ENCODE data around the gene KIAA0319L. TPM values are rescaled to one million over a fixed set of nuclear protein-coding genes. Genes with fewer than 3 reads are reported as not detected.

The KIAA0319L gene
- total RNA-seq, 1 donor from 2014 or later: 74.7 TPM

DNA sequence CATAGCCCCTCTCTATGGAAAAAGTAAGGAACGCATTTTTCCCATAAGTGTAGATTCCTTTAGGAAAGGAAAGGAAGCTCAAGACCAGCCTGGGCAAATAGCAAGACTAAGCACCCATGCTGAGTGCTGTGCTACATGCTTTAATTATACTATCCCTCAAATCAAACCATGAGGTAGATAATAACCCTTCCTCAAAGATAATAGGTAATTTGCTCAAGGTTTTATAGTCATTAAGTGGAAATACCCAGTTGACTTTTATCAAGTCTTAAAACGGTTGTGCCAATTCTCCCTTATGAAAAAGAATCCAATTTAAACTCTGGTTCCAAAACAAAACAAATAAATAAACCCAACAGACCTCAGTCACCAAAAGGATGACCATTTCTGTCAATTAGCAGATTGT is 3.4 kb downstream of the KIAA0319L start:
- DNase-seq: no peak
- TF ChIP-seq, protein P1, sequence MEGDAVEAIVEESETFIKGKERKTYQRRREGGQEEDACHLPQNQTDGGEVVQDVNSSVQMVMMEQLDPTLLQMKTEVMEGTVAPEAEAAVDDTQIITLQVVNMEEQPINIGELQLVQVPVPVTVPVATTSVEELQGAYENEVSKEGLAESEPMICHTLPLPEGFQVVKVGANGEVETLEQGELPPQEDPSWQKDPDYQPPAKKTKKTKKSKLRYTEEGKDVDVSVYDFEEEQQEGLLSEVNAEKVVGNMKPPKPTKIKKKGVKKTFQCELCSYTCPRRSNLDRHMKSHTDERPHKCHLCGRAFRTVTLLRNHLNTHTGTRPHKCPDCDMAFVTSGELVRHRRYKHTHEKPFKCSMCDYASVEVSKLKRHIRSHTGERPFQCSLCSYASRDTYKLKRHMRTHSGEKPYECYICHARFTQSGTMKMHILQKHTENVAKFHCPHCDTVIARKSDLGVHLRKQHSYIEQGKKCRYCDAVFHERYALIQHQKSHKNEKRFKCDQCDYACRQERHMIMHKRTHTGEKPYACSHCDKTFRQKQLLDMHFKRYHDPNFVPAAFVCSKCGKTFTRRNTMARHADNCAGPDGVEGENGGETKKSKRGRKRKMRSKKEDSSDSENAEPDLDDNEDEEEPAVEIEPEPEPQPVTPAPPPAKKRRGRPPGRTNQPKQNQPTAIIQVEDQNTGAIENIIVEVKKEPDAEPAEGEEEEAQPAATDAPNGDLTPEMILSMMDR (IDR thresholded peaks at IDR 0.05; ENCODE audit: partially characterized antibody, unreplicated experiment): no peak
- no peaks in the 10 kb centered on the region for H3K36me3 Mint-ChIP-seq (ENCODE audit: unreplicated experiment)
- H3K4me3 Mint-ChIP-seq (ENCODE audit: unreplicated experiment): no peak overlapping the region
- H3K4me1 Mint-ChIP-seq (ENCODE audit: low read depth, unreplicated experiment): peaks cover 22% of the 10 kb centered on the region
- H3K27me3 Mint-ChIP-seq (ENCODE audit: unreplicated experiment): peaks cover 10% of the 10 kb centered on the region
- no peak overlapping the region for H3K27ac Mint-ChIP-seq (ENCODE audit: unreplicated experiment)
- peaks cover 7% of the 10 kb centered on the region for H3K9me3 Mint-ChIP-seq (ENCODE audit: unreplicated experiment)

DNA sequence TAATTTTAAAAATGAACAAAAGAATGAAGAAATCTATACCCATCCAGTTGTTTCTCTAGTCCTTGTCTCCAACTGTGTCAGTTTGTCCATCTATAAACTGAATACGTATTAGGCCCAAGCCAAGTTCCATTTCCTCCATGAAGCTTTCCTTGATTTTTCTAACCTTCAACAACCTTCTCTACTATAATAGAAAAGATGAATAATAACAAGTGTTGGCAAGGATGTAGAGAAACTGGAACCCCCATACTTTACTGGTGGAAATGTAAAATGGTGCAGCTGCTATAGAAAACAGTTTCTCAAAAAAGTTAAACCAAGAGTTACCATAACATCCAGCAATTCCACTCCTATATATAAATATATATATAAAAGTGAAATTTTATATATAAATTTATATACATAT is 10.6 kb downstream of the KIAA0319L start:
- TF ChIP-seq, protein P1 (IDR thresholded peaks at IDR 0.05; ENCODE audit: partially characterized antibody, unreplicated experiment): no peak
- Mint-ChIP-seq H3K9me3 (ENCODE audit: unreplicated experiment) (no peaks in the 10 kb centered on the region), H3K36me3 (ENCODE audit: unreplicated experiment) (no peaks in the 10 kb centered on the region), H3K27ac (ENCODE audit: unreplicated experiment) (no peak overlapping the region), H3K4me1 (ENCODE audit: low read depth, unreplicated experiment) (peaks cover 16% of the 10 kb centered on the region), H3K4me3 (ENCODE audit: unreplicated experiment) (no peak overlapping the region), H3K27me3 (ENCODE audit: unreplicated experiment) (no peaks in the 10 kb centered on the region)
- no peak for DNase-seq

DNA sequence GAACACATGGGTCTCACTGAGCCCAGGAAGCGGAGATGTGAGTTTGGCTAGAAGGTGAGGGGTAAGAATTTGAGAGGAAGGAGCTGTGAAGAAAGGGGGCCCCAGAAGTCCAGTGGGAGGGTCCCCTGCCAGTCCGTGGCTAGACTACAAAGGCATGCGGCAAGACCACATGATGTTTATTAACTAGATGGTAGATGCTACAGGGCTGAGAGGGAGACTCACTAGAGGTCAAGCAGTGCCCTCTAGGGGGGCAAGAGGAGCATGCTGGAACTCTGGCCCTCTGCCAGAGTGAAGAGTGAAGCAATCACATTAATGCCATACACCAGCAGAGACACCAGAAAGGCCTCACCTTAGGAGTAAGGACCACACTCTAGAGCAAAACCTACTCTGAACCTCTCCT is 12.2 kb downstream of the KIAA0319L start:
- TF ChIP-seq, protein P1 (IDR thresholded peaks at IDR 0.05; ENCODE audit: partially characterized antibody, unreplicated experiment): no peak
- Mint-ChIP-seq H3K27me3 (ENCODE audit: unreplicated experiment) (peaks cover 3% of the 10 kb centered on the region), H3K9me3 (ENCODE audit: unreplicated experiment) (no peaks in the 10 kb centered on the region), H3K27ac (ENCODE audit: unreplicated experiment) (no peak overlapping the region), H3K4me3 (ENCODE audit: unreplicated experiment) (no peak overlapping the region), H3K36me3 (ENCODE audit: unreplicated experiment) (no peaks in the 10 kb centered on the region), H3K4me1 (ENCODE audit: low read depth, unreplicated experiment) (peaks cover 20% of the 10 kb centered on the region)
- peak; percentile 68 for DNase-seq

DNA sequence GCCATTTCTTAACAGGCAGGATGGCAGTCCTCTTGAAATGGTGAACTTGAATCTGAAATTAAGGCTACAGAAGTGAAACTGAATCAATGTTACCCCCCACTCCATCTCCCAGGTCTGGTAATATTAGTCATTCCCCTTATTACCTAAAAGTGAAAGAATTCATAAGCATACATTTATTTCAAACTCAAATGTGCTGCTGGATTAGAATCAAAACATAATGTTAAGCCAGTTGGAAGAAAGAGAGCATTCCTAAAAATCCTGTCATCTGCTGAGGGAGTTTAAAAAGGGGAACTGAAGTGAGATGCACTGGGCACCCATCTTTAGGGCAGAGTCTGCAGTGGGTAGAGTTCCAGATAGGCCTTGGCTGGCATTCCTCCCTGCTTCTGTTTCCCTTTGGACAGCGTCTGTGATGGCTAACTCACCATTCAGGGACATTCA is 17.4 kb downstream of the KIAA0319L start:
- DNase-seq: no peak
- peak overlapping the region; percentile 16 for H3K4me3 Mint-ChIP-seq (ENCODE audit: unreplicated experiment)
- TF ChIP-seq, protein P1 (IDR thresholded peaks at IDR 0.05; ENCODE audit: partially characterized antibody, unreplicated experiment): no peak
- H3K27me3 Mint-ChIP-seq (ENCODE audit: unreplicated experiment): peaks cover 6% of the 10 kb centered on the region
- peak overlapping the region; percentile 78 for H3K27ac Mint-ChIP-seq (ENCODE audit: unreplicated experiment)
- no peaks in the 10 kb centered on the region for H3K36me3 Mint-ChIP-seq (ENCODE audit: unreplicated experiment)
- H3K9me3 Mint-ChIP-seq (ENCODE audit: unreplicated experiment): peaks cover 4% of the 10 kb centered on the region
- peaks cover 30% of the 10 kb centered on the region for H3K4me1 Mint-ChIP-seq (ENCODE audit: low read depth, unreplicated experiment)

DNA sequence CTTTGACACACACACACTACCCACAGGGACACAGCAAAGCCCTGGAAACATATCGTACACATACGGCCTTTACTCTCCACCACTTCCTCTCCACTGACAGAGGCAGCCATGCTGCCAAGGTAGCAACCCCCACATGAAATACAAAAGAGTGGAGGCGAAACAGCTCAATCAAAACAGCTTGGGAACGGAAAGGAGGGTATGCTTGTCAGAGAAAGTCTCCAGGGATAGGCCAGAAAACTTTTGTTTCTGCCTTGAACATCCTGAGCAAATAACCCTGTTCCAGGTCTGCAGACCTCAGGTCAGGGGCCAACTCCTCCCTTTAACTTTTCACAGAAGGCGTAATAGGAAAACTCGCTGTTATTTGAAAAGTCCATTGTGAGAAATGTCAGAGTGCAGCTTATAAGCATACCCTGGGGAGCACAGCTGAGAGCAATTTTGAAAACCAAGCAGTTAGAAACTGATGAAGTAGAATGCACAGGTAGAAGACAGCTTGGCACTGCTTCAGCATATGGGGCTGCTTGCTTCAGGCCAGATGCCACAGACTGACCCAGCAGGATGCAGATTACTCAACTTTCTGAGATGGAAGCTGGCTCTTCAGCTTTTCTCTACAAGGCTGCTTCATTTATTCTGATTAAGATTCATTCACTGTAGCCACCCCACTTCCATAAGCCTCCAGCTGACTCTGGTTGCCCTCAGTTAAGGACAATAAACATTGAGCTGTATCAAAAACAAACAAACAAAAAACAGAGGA is 18.0 kb downstream of the KIAA0319L start:
- peaks cover 26% of the 10 kb centered on the region for H3K4me1 Mint-ChIP-seq (ENCODE audit: low read depth, unreplicated experiment)
- DNase-seq: peak; percentile 27
- peaks cover 4% of the 10 kb centered on the region for H3K9me3 Mint-ChIP-seq (ENCODE audit: unreplicated experiment)
- peaks cover 6% of the 10 kb centered on the region for H3K27me3 Mint-ChIP-seq (ENCODE audit: unreplicated experiment)
- peak overlapping the region; percentile 78 for H3K27ac Mint-ChIP-seq (ENCODE audit: unreplicated experiment)
- peak overlapping the region; percentile 53 for H3K4me3 Mint-ChIP-seq (ENCODE audit: unreplicated experiment)
- H3K36me3 Mint-ChIP-seq (ENCODE audit: unreplicated experiment): peaks cover 1% of the 10 kb centered on the region
- TF ChIP-seq, protein P1 (IDR thresholded peaks at IDR 0.05; ENCODE audit: partially characterized antibody, unreplicated experiment): no peak

Measured in glutamatergic neuron (in vitro differentiated cells).